Panc1 (cell line): Measurements from ENCODE around the gene HM13. TPM values are rescaled to one million over a fixed set of nuclear protein-coding genes. Genes with fewer than 3 reads are reported as not detected.

Experiments
- ATAC-seq: fragments of 200-7000 bp; cut with Tn5 transposase; 2 replicates; pipeline ENCODE4 v1.9.1; 2020; ENCODE audit warnings: mild to moderate bottlenecking, moderate library complexity
- BruUV-seq: library from RNA; stranded (reverse); fragments of 400-500 nt; replicated peaks from 2 replicates; lab custom pipeline; 2021; lab: Mats Ljungman, UMichigan
- CTCF ChIA-PET: fragments of 300-600 bp; sonication (Branson Sonifier 250); formaldehyde crosslinking; loops from one replicate; lab custom pipeline; 2022; ENCODE audit warnings: antibody characterized with exemption; lab: Charles Lee
- POLR2A ChIA-PET: fragments of 300-600 bp; sonication (Branson Sonifier 250); formaldehyde crosslinking; loops from one replicate; lab custom pipeline; 2022; ENCODE audit warnings: antibody characterized with exemption; lab: Charles Lee
- DNase-seq: peaks from one replicate; pipeline ENCODE4 v3.0.0-alpha.2; 2010; ENCODE audit warnings: low read depth, low spot score
- H3K27ac ChIP-seq: 2 replicates; pipeline ENCODE4 v1.5.1; 2011; ENCODE audit warnings: mild to moderate bottlenecking, low read length, inconsistent platforms
- H3K27me3 ChIP-seq: fragments of 200-500 bp; sonication (Bioruptor generic); 2 replicates; pipeline ENCODE4 v1.6.0; 2014; ENCODE audit warnings: low read length, inconsistent platforms; ENCODE audit not compliant: control insufficient read depth, insufficient read depth
- H3K36me3 ChIP-seq: fragments of 200-500 bp; sonication (Bioruptor generic); 2 replicates; pipeline ENCODE4 v1.5.1; 2014; ENCODE audit warnings: inconsistent platforms, mild to moderate bottlenecking, low read length, moderate library complexity; ENCODE audit not compliant: control insufficient read depth, insufficient read depth
- H3K4me1 ChIP-seq: 2 replicates; pipeline ENCODE4 v1.5.1; 2011; ENCODE audit warnings: inconsistent platforms, mild to moderate bottlenecking, low read length, moderate library complexity; ENCODE audit not compliant: control insufficient read depth, insufficient read depth
- H3K4me3 ChIP-seq, 2 experiments: 2 replicates each; pipeline ENCODE4 v1.5.1; 2011 to 2012; ENCODE audit warnings: low read depth in 2 of 2, low read length in 2 of 2, mild to moderate bottlenecking in 2 of 2, inconsistent platforms in 1 of 2, moderate library complexity in 1 of 2
- H3K9me3 ChIP-seq: fragments of 200-500 bp; sonication (Bioruptor generic); 2 replicates; pipeline ENCODE4 v1.5.1; 2014; ENCODE audit warnings: low read depth, mild to moderate bottlenecking, inconsistent platforms, low read length, moderate library complexity; ENCODE audit not compliant: control insufficient read depth, insufficient read depth
- POLR2AphosphoS5 ChIP-seq: IDR thresholded peaks from 2 replicates; pipeline ENCODE4 v1.6.1; 2012; ENCODE audit warnings: mild to moderate bottlenecking, low read depth, low read length, moderate library complexity
- SIN3A ChIP-seq: IDR thresholded peaks from 2 replicates; pipeline ENCODE4 v1.6.1; 2012; ENCODE audit warnings: low read depth, mild to moderate bottlenecking, low read length, moderate library complexity, borderline replicate concordance; ENCODE audit not compliant: insufficient read depth
- TCF7L2 ChIP-seq: IDR thresholded peaks from 2 replicates; pipeline ENCODE4 v1.6.1; 2011; ENCODE audit warnings: mild to moderate bottlenecking, low read depth, low read length, inconsistent platforms
- in situ Hi-C: cut with HindIII; loops from 2 replicates; pipeline ENCODE4 v1.10.0; 2016; ENCODE audit warnings: low sequenced_read_pairs, low pct_unique_long_range_greater_than_20kb
- intact Hi-C: fragments of 100-400 bp; cut with micrococcal nuclease; formaldehyde crosslinking; loops from one replicate; pipeline ENCODE4 v1.10.0; 2022; ENCODE audit not compliant: unreplicated experiment
- total RNA-seq: library from RNA; stranded (reverse); gene quantifications from one replicate; pipeline ENCODE4 v1.2.1, GENCODE V29; 2021; ENCODE audit not compliant: unreplicated experiment
- TF ChIP-seq, protein P1 (sequence below): fragments of 450-650 bp; IDR thresholded peaks from 2 replicates; pipeline ENCODE4 v1.5.1; 2017; ENCODE audit warnings: mild to moderate bottlenecking
- TF ChIP-seq, protein P2 (sequence below), 2 experiments: IDR thresholded peaks; 2 replicates each; pipeline ENCODE4 v1.6.1; 2011 to 2012; ENCODE audit warnings: low read depth in 2 of 2, control low read depth in 1 of 2, low read length in 1 of 2, mild to moderate bottlenecking in 1 of 2, moderate library complexity in 1 of 2; ENCODE audit not compliant: insufficient read depth in 1 of 2

Gene HM13
- total RNA-seq, 1 experiment from 2014 or later = 337 TPM

DNA sequence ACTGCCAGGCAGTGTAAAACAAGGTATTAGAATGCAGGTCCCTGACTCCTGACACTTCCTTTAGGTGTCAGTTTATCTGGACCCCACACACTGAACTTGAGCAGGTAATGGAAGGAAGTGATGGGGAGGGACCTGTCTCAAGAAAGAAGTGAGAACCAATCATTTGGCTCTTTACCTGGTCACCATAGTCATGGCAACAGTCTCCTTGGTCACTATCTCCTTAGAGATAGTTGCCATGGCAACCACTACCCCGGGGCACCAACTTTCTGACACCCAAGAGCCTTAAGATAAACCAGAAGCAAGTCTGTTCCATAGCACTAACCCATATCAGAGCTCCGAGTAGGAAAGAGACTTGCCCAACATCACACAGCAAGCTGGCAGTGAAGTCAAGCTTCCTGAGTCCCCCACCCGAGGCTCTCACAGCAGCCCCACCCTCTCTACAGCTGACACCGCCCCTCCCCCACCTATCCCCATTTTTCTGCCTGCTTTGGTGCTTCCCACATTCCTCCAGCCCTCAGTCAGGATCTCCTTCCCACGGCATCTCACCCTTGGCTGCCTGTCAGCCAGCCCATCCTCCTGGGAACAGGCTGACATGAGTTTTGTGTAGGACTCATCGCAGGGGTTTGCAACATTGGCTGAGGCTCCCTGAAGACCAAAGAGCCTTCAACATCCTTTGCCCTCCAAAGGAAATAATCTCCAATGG is 16.3 kb upstream of the HM13 start:
- no peak for ATAC-seq
- no peak for DNase-seq
- Histone ChIP-seq H3K27me3 (peaks cover 4% of the 10 kb centered on the region; the same call in 1 of the 2 replicates), H3K36me3 (no peaks in the 10 kb centered on the region), H3K9me3 (no peaks in the 10 kb centered on the region), H3K4me1 (no peaks in the 10 kb centered on the region), H3K4me3 (no peak overlapping the region), H3K27ac (no peak overlapping the region)
- ChIA-PET CTCF (no interaction called here), POLR2A (interaction anchor here (0.7 kb wide), 1 partner anchor 168 kb away, joined by 6 read pairs; no protein-coding TSS in a partner anchor)
- TF ChIP-seq, protein P1, sequence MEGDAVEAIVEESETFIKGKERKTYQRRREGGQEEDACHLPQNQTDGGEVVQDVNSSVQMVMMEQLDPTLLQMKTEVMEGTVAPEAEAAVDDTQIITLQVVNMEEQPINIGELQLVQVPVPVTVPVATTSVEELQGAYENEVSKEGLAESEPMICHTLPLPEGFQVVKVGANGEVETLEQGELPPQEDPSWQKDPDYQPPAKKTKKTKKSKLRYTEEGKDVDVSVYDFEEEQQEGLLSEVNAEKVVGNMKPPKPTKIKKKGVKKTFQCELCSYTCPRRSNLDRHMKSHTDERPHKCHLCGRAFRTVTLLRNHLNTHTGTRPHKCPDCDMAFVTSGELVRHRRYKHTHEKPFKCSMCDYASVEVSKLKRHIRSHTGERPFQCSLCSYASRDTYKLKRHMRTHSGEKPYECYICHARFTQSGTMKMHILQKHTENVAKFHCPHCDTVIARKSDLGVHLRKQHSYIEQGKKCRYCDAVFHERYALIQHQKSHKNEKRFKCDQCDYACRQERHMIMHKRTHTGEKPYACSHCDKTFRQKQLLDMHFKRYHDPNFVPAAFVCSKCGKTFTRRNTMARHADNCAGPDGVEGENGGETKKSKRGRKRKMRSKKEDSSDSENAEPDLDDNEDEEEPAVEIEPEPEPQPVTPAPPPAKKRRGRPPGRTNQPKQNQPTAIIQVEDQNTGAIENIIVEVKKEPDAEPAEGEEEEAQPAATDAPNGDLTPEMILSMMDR = no peak
- TF ChIP-seq, protein P2, sequence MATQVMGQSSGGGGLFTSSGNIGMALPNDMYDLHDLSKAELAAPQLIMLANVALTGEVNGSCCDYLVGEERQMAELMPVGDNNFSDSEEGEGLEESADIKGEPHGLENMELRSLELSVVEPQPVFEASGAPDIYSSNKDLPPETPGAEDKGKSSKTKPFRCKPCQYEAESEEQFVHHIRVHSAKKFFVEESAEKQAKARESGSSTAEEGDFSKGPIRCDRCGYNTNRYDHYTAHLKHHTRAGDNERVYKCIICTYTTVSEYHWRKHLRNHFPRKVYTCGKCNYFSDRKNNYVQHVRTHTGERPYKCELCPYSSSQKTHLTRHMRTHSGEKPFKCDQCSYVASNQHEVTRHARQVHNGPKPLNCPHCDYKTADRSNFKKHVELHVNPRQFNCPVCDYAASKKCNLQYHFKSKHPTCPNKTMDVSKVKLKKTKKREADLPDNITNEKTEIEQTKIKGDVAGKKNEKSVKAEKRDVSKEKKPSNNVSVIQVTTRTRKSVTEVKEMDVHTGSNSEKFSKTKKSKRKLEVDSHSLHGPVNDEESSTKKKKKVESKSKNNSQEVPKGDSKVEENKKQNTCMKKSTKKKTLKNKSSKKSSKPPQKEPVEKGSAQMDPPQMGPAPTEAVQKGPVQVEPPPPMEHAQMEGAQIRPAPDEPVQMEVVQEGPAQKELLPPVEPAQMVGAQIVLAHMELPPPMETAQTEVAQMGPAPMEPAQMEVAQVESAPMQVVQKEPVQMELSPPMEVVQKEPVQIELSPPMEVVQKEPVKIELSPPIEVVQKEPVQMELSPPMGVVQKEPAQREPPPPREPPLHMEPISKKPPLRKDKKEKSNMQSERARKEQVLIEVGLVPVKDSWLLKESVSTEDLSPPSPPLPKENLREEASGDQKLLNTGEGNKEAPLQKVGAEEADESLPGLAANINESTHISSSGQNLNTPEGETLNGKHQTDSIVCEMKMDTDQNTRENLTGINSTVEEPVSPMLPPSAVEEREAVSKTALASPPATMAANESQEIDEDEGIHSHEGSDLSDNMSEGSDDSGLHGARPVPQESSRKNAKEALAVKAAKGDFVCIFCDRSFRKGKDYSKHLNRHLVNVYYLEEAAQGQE (IDR thresholded peaks at IDR 0.05; ENCODE audit: insufficient read depth in 1 of 2, low read depth in 2 of 2, low read length in 1 of 2) = no peak
- TF ChIP-seq TCF7L2 (no peak), SIN3A (no peak), POLR2AphosphoS5 (no peak)
- intact Hi-C loops = loop anchor here (10.0 kb wide), 1 partner anchor 173 kb away; no protein-coding TSS in a partner anchor
- BruUV-seq = no TSS peak
- in situ Hi-C loops = no loop called here

DNA sequence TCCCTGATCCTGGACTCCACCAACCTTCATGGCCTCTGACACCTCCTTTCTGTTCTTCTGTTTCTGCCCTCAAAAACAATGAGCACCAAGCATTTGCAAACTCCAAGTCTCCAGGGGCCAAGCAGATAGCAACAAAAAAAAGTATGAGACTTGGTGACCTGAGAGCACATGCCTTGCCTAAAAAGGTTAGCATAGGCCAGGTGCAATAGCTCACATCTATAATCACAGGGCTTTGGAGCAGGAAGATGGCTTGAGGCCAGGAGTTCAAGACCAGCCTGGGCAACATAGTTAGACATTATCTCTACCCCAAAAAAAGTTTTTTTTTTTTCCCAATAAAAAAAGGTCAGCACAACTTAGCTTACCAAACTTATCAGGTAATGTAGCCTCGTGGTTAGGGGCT is 13.7 kb upstream of the HM13 start:
- DNase-seq = no peak
- CTCF ChIA-PET = interaction anchor here (0.6 to 3.6 kb wide), 2 partner anchors 41 to 979 kb away, joined by 3 to 138 read pairs; no protein-coding TSS in a partner anchor
- ATAC-seq = no peak
- TF ChIP-seq, protein P2 (IDR thresholded peaks at IDR 0.05; ENCODE audit: insufficient read depth in 1 of 2, low read depth in 2 of 2, low read length in 1 of 2) = no peak
- TF ChIP-seq POLR2AphosphoS5 (no peak), SIN3A (no peak), TCF7L2 (no peak)
- TF ChIP-seq, protein P1 = no peak
- BruUV-seq = no TSS peak
- H3K4me1 ChIP-seq = no peaks in the 10 kb centered on the region
- intact Hi-C loops (no loop called here), in situ Hi-C loops (no loop called here)
- H3K27ac ChIP-seq = no peak overlapping the region
- H3K27me3 ChIP-seq = peaks cover 4% of the 10 kb centered on the region; the same call in 1 of the 2 replicates
- POLR2A ChIA-PET = no interaction called here
- H3K36me3 ChIP-seq = no peaks in the 10 kb centered on the region
- no peaks in the 10 kb centered on the region for H3K9me3 ChIP-seq
- H3K4me3 ChIP-seq = no peak overlapping the region
